Measurements from ENCODE around the gene L3MBTL2.
A peak's percentile ranks its signal among the peaks of the same experiment; 100 is the strongest.
"Not testable (repeated sequence)": the region's sequence is repeated elsewhere in the genome, so short reads cannot be mapped to it uniquely, and the experiment has no call there.

L3MBTL2 gene

GRCh38 chr22:41254230-41254629, 49.1 kb downstream of the L3MBTL2 start:
- no peak overlapping the region for H3K4me2 ChIP-seq (ENCODE audit: low read length)
- no peak overlapping the region for H2BK5ac ChIP-seq (ENCODE audit: low read depth, low read length, poor library complexity)
- H3K79me2 ChIP-seq (ENCODE audit: control insufficient read depth, insufficient read depth, low read length, poor library complexity) = no peaks in the 10 kb centered on the region
- H2BK12ac ChIP-seq (ENCODE audit: low read length) = no peak overlapping the region
- no peaks in the 10 kb centered on the region for H3K79me1 ChIP-seq (ENCODE audit: low read length)
- no peak overlapping the region for H2AK5ac ChIP-seq (ENCODE audit: low read length)
- H3K27me3 ChIP-seq (ENCODE audit: insufficient read depth, low read length) = no peaks in the 10 kb centered on the region
- H3K4me1 ChIP-seq (ENCODE audit: control insufficient read depth in 1 of 2, insufficient read depth in 2 of 2, low read length in 2 of 2) = no peaks in the 10 kb centered on the region
- no peak overlapping the region for H2AFZ ChIP-seq (ENCODE audit: insufficient read depth, low read length, poor library complexity)
- no peak overlapping the region for H3K14ac ChIP-seq (ENCODE audit: low read length)
- H4K8ac ChIP-seq (ENCODE audit: low read depth, low read length) = no peak overlapping the region
- H3K18ac ChIP-seq (ENCODE audit: low read length) = no peak overlapping the region
- no CpG with 5 or more reads among the region's 7 CpGs for WGBS (ENCODE audit: extremely low coverage, insufficient coverage, insufficient read length)
- no peak overlapping the region for H2BK120ac ChIP-seq (ENCODE audit: insufficient read depth, low read length, poor library complexity)
- H3K9me3 ChIP-seq (ENCODE audit: insufficient read depth, low read depth, low read length) = no peaks in the 10 kb centered on the region
- no peak overlapping the region for H4K91ac ChIP-seq (ENCODE audit: low read depth, low read length)
- peaks cover 88 to 92% of the 10 kb centered on the region in 2 experiments for H3K36me3 ChIP-seq (ENCODE audit: control insufficient read depth in 1 of 2, insufficient read depth in 2 of 2, low read length in 2 of 2)
- H3K4me3 ChIP-seq (ENCODE audit: low read depth, low read length) = no peak overlapping the region
- H3K27ac ChIP-seq (ENCODE audit: low read depth, low read length) = no peak overlapping the region
- no peak for DNase-seq
- no peak overlapping the region for H3K23ac ChIP-seq (ENCODE audit: low read length)
- H3K9ac ChIP-seq (ENCODE audit: low read length) = no peak overlapping the region
- H4K12ac ChIP-seq (ENCODE audit: low read depth, low read length) = no peak overlapping the region
- H3K4ac ChIP-seq (ENCODE audit: low read depth, low read length) = no peak overlapping the region

- H3K9me3 ChIP-seq (ENCODE audit: insufficient read depth, low read depth, low read length) = peaks cover 3% of the 10 kb centered on the region
- WGBS (ENCODE audit: extremely low coverage, insufficient coverage, insufficient read length) = no CpG with 5 or more reads among the region's 20 CpGs
- no peak overlapping the region for H3K23ac ChIP-seq (ENCODE audit: low read length)
- H3K27me3 ChIP-seq (ENCODE audit: insufficient read depth, low read length) = no peaks in the 10 kb centered on the region
- no peak overlapping the region for H3K27ac ChIP-seq (ENCODE audit: low read depth, low read length)
- H3K79me2 ChIP-seq (ENCODE audit: control insufficient read depth, insufficient read depth, low read length, poor library complexity) = no peaks in the 10 kb centered on the region
- no peak overlapping the region for H2AFZ ChIP-seq (ENCODE audit: insufficient read depth, low read length, poor library complexity)
- H3K4me1 ChIP-seq (ENCODE audit: control insufficient read depth in 1 of 2, insufficient read depth in 2 of 2, low read length in 2 of 2) = no peaks in the 10 kb centered on the region
- no peak overlapping the region for H3K4ac ChIP-seq (ENCODE audit: low read depth, low read length)
- peaks cover 84 to 87% of the 10 kb centered on the region in 2 experiments for H3K36me3 ChIP-seq (ENCODE audit: control insufficient read depth in 1 of 2, insufficient read depth in 2 of 2, low read length in 2 of 2)
- no peak overlapping the region for H2BK12ac ChIP-seq (ENCODE audit: low read length)
- no peak overlapping the region for H4K12ac ChIP-seq (ENCODE audit: low read depth, low read length)
- H3K9ac ChIP-seq (ENCODE audit: low read length) = no peak overlapping the region
- peak; percentile 14 to 51 for DNase-seq
- no peak overlapping the region for H3K4me2 ChIP-seq (ENCODE audit: low read length)
- H4K91ac ChIP-seq (ENCODE audit: low read depth, low read length) = no peak overlapping the region
- H3K14ac ChIP-seq (ENCODE audit: low read length) = no peak overlapping the region
- H2BK5ac ChIP-seq (ENCODE audit: low read depth, low read length, poor library complexity) = no peak overlapping the region
- no peak overlapping the region for H2BK120ac ChIP-seq (ENCODE audit: insufficient read depth, low read length, poor library complexity)
- no peak overlapping the region for H4K8ac ChIP-seq (ENCODE audit: low read depth, low read length)
- no peak overlapping the region for H3K18ac ChIP-seq (ENCODE audit: low read length)
- H3K79me1 ChIP-seq (ENCODE audit: low read length) = no peaks in the 10 kb centered on the region
- H2AK5ac ChIP-seq (ENCODE audit: low read length) = no peak overlapping the region
- H3K4me3 ChIP-seq (ENCODE audit: low read depth, low read length) = no peak overlapping the region
These were observed 51.4 kb downstream of the L3MBTL2 start for GRCh38 chr22:41256254-41257253.

DNA sequence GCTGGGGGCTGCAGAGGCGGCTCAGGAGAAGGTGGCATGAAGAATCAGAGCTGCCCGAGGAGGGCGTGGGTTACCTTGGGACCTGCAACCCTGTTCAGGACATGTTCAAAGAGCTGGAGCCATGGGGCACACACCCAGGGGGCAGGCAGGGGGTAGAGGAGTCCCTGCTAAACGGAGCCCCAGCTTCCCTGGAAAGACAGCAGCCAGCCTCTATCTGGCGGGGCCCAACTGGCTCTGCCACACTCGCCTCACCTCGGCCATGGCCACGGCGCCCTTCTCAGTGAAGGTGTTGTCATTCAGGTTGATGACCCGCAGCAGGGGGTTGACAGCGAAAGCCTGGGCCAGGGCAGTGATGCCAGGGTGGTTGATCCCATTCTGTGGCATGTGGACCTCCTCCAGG, 52.6 kb downstream of the L3MBTL2 start:
- no CpG with 5 or more reads among the region's 11 CpGs for WGBS (ENCODE audit: extremely low coverage, insufficient coverage, insufficient read length)
- peaks cover 88 to 89% of the 10 kb centered on the region in 2 experiments for H3K36me3 ChIP-seq (ENCODE audit: control insufficient read depth in 1 of 2, insufficient read depth in 2 of 2, low read length in 2 of 2)
- no peak for DNase-seq

DNA sequence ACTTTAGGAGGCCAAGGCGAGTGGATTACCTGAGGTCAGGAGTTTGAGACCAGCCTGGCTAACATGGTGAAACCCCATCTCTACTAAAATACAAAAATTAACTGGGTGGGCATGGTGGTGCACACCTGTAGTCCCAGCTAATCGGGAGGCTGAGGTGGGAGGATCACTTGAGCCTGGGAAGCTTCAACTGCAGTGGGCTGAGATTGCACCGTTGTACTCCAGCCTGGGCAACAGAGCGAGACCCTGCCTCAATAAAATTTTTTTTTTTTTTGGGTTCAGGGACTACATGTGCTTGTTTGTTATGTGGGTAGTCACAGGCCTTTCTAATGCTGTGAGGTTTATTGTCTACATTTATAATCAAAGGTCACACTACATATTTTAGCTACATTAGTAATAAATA, 54.6 kb downstream of the L3MBTL2 start:
- not testable (repeated sequence) for H3K14ac ChIP-seq (ENCODE audit: low read length); H3K9ac ChIP-seq (ENCODE audit: low read length); H2BK120ac ChIP-seq (ENCODE audit: insufficient read depth, low read length, poor library complexity); H2BK12ac ChIP-seq (ENCODE audit: low read length); H2BK5ac ChIP-seq (ENCODE audit: low read depth, low read length, poor library complexity); H2AFZ ChIP-seq (ENCODE audit: insufficient read depth, low read length, poor library complexity); H3K4ac ChIP-seq (ENCODE audit: low read depth, low read length); H4K12ac ChIP-seq (ENCODE audit: low read depth, low read length); DNase-seq; H3K4me3 ChIP-seq (ENCODE audit: low read depth, low read length); H2AK5ac ChIP-seq (ENCODE audit: low read length); H3K79me1 ChIP-seq (ENCODE audit: low read length); H3K23ac ChIP-seq (ENCODE audit: low read length); H4K91ac ChIP-seq (ENCODE audit: low read depth, low read length); H3K4me1 ChIP-seq (ENCODE audit: control insufficient read depth in 1 of 2, insufficient read depth in 2 of 2, low read length in 2 of 2); H3K18ac ChIP-seq (ENCODE audit: low read length); H3K9me3 ChIP-seq (ENCODE audit: insufficient read depth, low read depth, low read length); H3K4me2 ChIP-seq (ENCODE audit: low read length); H3K27me3 ChIP-seq (ENCODE audit: insufficient read depth, low read length); H3K79me2 ChIP-seq (ENCODE audit: control insufficient read depth, insufficient read depth, low read length, poor library complexity); H4K8ac ChIP-seq (ENCODE audit: low read depth, low read length); H3K27ac ChIP-seq (ENCODE audit: low read depth, low read length)
- peaks cover 92% of the 10 kb centered on the region in 2 experiments for H3K36me3 ChIP-seq (ENCODE audit: control insufficient read depth in 1 of 2, insufficient read depth in 2 of 2, low read length in 2 of 2)
- no CpG with 5 or more reads among the region's 4 CpGs for WGBS (ENCODE audit: extremely low coverage, insufficient coverage, insufficient read length)

More for the DNA sequence above, 52.6 kb downstream of the L3MBTL2 start:
- Histone ChIP-seq H3K4me2 (ENCODE audit: low read length) (no peak overlapping the region), H3K14ac (ENCODE audit: low read length) (no peak overlapping the region), H2AK5ac (ENCODE audit: low read length) (no peak overlapping the region), H3K4me1 (ENCODE audit: control insufficient read depth in 1 of 2, insufficient read depth in 2 of 2, low read length in 2 of 2) (no peaks in the 10 kb centered on the region), H3K9ac (ENCODE audit: low read length) (no peak overlapping the region), H3K4ac (ENCODE audit: low read depth, low read length) (no peak overlapping the region), H4K91ac (ENCODE audit: low read depth, low read length) (no peak overlapping the region), H3K27me3 (ENCODE audit: insufficient read depth, low read length) (no peaks in the 10 kb centered on the region), H2BK120ac (ENCODE audit: insufficient read depth, low read length, poor library complexity) (no peak overlapping the region), H2BK12ac (ENCODE audit: low read length) (no peak overlapping the region), H3K18ac (ENCODE audit: low read length) (no peak overlapping the region), H2BK5ac (ENCODE audit: low read depth, low read length, poor library complexity) (no peak overlapping the region), H3K79me1 (ENCODE audit: low read length) (no peaks in the 10 kb centered on the region), H4K8ac (ENCODE audit: low read depth, low read length) (no peak overlapping the region), H3K23ac (ENCODE audit: low read length) (no peak overlapping the region), H4K12ac (ENCODE audit: low read depth, low read length) (no peak overlapping the region), H2AFZ (ENCODE audit: insufficient read depth, low read length, poor library complexity) (no peak overlapping the region), H3K27ac (ENCODE audit: low read depth, low read length) (no peak overlapping the region), H3K9me3 (ENCODE audit: insufficient read depth, low read depth, low read length) (peaks cover 3% of the 10 kb centered on the region), H3K79me2 (ENCODE audit: control insufficient read depth, insufficient read depth, low read length, poor library complexity) (no peaks in the 10 kb centered on the region), H3K4me3 (ENCODE audit: low read depth, low read length) (no peak overlapping the region)
